GM04504 (cell line): ENCODE data around the gene MKNK1.

ENCODE experiments used
- DNase-seq: peaks from one replicate; pipeline ENCODE4 v3.0.0-alpha.2; 2012; ENCODE audit warnings: low read depth

Gene MKNK1

GRCh38 chr1:46595127-46595526 is 8.9 kb downstream of the MKNK1 start:
- DNase-seq = no peak

- no peak for DNase-seq
Observed at GRCh38 chr1:46594063-46594462, 10.0 kb downstream of the MKNK1 start.

GRCh38 chr1:46592823-46593222 is 11.2 kb downstream of the MKNK1 start:
- DNase-seq = no peak

GRCh38 chr1:46589529-46589928 is 14.5 kb downstream of the MKNK1 start:
- DNase-seq = no peak

GRCh38 chr1:46587069-46587468 is 17.0 kb downstream of the MKNK1 start:
- DNase-seq = no peak

GRCh38 chr1:46585312-46585938 is 18.6 kb downstream of the MKNK1 start:
- DNase-seq = no peak

GRCh38 chr1:46583494-46583893 is 20.6 kb downstream of the MKNK1 start:
- DNase-seq = no peak

GRCh38 chr1:46582972-46583371 is 21.1 kb downstream of the MKNK1 start:
- DNase-seq = no peak

- no peak for DNase-seq
Observed at GRCh38 chr1:46581681-46582455, 22.2 kb downstream of the MKNK1 start.

- no peak for DNase-seq
Observed at GRCh38 chr1:46580140-46580903, 23.7 kb downstream of the MKNK1 start.

GRCh38 chr1:46577671-46578070 is 26.4 kb downstream of the MKNK1 start:
- no peak for DNase-seq

- DNase-seq = no peak
Observed at GRCh38 chr1:46576596-46576995, 27.5 kb downstream of the MKNK1 start.

- DNase-seq = no peak
Observed at GRCh38 chr1:46575778-46576177, 28.3 kb downstream of the MKNK1 start.

GRCh38 chr1:46575300-46575699 is 28.8 kb downstream of the MKNK1 start:
- DNase-seq = no peak

- DNase-seq = no peak
Observed at GRCh38 chr1:46571691-46572225, 32.3 kb downstream of the MKNK1 start.

- DNase-seq = peak; percentile 41
Observed at GRCh38 chr1:46569884-46570725, 34.0 kb downstream of the MKNK1 start.

GRCh38 chr1:46569116-46569515 is 35.0 kb downstream of the MKNK1 start:
- no peak for DNase-seq

GRCh38 chr1:46568461-46568891 is 35.6 kb downstream of the MKNK1 start:
- DNase-seq = no peak

GRCh38 chr1:46563341-46563740 is 40.7 kb downstream of the MKNK1 start:
- DNase-seq = no peak

GRCh38 chr1:46562498-46562897 is 41.6 kb downstream of the MKNK1 start:
- no peak for DNase-seq

GRCh38 chr1:46558966-46559365 is 45.1 kb downstream of the MKNK1 start:
- no peak for DNase-seq
